Neural cell (in vitro differentiated cells): Measurements from ENCODE around the gene GSE1. TPM values are rescaled to one million over a fixed set of nuclear protein-coding genes. Genes with fewer than 3 reads are reported as not detected.
"Not testable (repeated sequence)": the region's sequence is repeated elsewhere in the genome, so short reads cannot be mapped to it uniquely, and the experiment has no call there.

Experiments used
- H2AFZ ChIP-seq: fragments of 200-600, 300-800 bp; sonication (generic), shearing (Covaris generic); 2 replicates; pipeline ENCODE4 v1.6.0; 2014; ENCODE audit warnings: low read depth, mild to moderate bottlenecking, antibody characterized with exemption, low read length, moderate library complexity
- H3F3A ChIP-seq: fragments of 200-600 bp; shearing (Covaris generic); 2 replicates; pipeline ENCODE4 v1.6.1; 2016; ENCODE audit warnings: mild to moderate bottlenecking, moderate library complexity, mixed read lengths, antibody characterized with exemption, low read length; ENCODE audit not compliant: insufficient read depth, poor library complexity, severe bottlenecking
- H3K27ac ChIP-seq: fragments of 200-600, 300-800 bp; sonication (generic), shearing (Covaris generic); 2 replicates; pipeline ENCODE4 v1.5.1; 2014; ENCODE audit warnings: mild to moderate bottlenecking, low read length, moderate library complexity
- H3K27me3 ChIP-seq: fragments of 300-800, 200-600 bp; sonication (generic), shearing (Covaris generic); 2 replicates; pipeline ENCODE4 v1.6.0; 2014; ENCODE audit warnings: mild to moderate bottlenecking, low read depth, low read length, moderate library complexity; ENCODE audit not compliant: insufficient read depth
- H3K36me3 ChIP-seq: fragments of 300-800, 200-600 bp; sonication (generic), shearing (Covaris generic); 2 replicates; pipeline ENCODE4 v1.5.1; 2014; ENCODE audit warnings: mild to moderate bottlenecking, antibody characterized with exemption, low read length, moderate library complexity; ENCODE audit not compliant: insufficient read depth
- H3K4me2 ChIP-seq: fragments of 300-800, 200-600 bp; sonication (generic), shearing (Covaris generic); 2 replicates; pipeline ENCODE4 v1.6.0; 2014; ENCODE audit warnings: mild to moderate bottlenecking, low read length
- H3K4me3 ChIP-seq: fragments of 300-800, 200-600 bp; sonication (generic), shearing (Covaris generic); 2 replicates; pipeline ENCODE4 v1.5.1; 2014; ENCODE audit warnings: mild to moderate bottlenecking, low read length, moderate library complexity
- H3K79me2 ChIP-seq: fragments of 200-600 bp; shearing (Covaris generic); replicated peaks from 2 replicates; pipeline ENCODE4 v1.6.0; 2014; ENCODE audit warnings: mild to moderate bottlenecking, low read length, moderate library complexity; ENCODE audit not compliant: insufficient read depth
- H3K9ac ChIP-seq: fragments of 300-800, 200-600 bp; sonication (generic), shearing (Covaris generic); 2 replicates; pipeline ENCODE4 v1.6.1; 2016; ENCODE audit warnings: mild to moderate bottlenecking, low read length, mixed read lengths
- H3K9me2 ChIP-seq: fragments of 200-600 bp; shearing (Covaris generic); 2 replicates; pipeline ENCODE4 v1.6.1; 2016; ENCODE audit warnings: mild to moderate bottlenecking, low read length, mixed read lengths; ENCODE audit not compliant: insufficient read depth
- H3K9me3 ChIP-seq: fragments of 200-600, 300-800 bp; sonication (generic), shearing (Covaris generic); 2 replicates; pipeline ENCODE4 v1.6.1; 2016; ENCODE audit warnings: mild to moderate bottlenecking, mixed run types, low read length, moderate library complexity, mixed read lengths
- H4K20me1 ChIP-seq: fragments of 200-600 bp; shearing (Covaris generic); 2 replicates; pipeline ENCODE4 v1.6.1; 2016; ENCODE audit warnings: mild to moderate bottlenecking, mixed run types; ENCODE audit not compliant: insufficient read depth
- CTCF ChIP-seq: fragments of 450-650 bp; IDR thresholded peaks from 2 replicates; pipeline ENCODE4 v1.5.1; 2014; ENCODE audit warnings: antibody characterized with exemption, mild to moderate bottlenecking, moderate library complexity; ENCODE audit not compliant: poor library complexity, severe bottlenecking
- EP300 ChIP-seq: fragments of 450-650 bp; conservative IDR thresholded peaks from 2 replicates; pipeline ENCODE4 v1.6.1; 2014; ENCODE audit warnings: antibody characterized with exemption, mild to moderate bottlenecking, moderate library complexity; ENCODE audit not compliant: poor library complexity, severe bottlenecking
- EZH2 ChIP-seq: fragments of 200-600, 300-800 bp; shearing (Covaris generic), sonication (generic); IDR thresholded peaks from 2 replicates; pipeline ENCODE4 v1.6.1; 2014; ENCODE audit warnings: antibody characterized with exemption, low read length, borderline replicate concordance, mild to moderate bottlenecking; ENCODE audit not compliant: insufficient read depth, poor library complexity, severe bottlenecking
- MXI1 ChIP-seq: fragments of 450-650 bp; conservative IDR thresholded peaks from 2 replicates; pipeline ENCODE4 v1.6.1; 2014; ENCODE audit warnings: antibody characterized with exemption, mild to moderate bottlenecking; ENCODE audit not compliant: poor library complexity, severe bottlenecking
- POLR2AphosphoS5 ChIP-seq: IDR thresholded peaks from 2 replicates; pipeline ENCODE4 v1.6.1; 2012
- RAD21 ChIP-seq: fragments of 450-650 bp; conservative IDR thresholded peaks from 2 replicates; pipeline ENCODE4 v1.6.1; 2014; ENCODE audit warnings: antibody characterized with exemption, mild to moderate bottlenecking, moderate library complexity
- REST ChIP-seq: IDR thresholded peaks from 2 replicates; pipeline ENCODE4 v1.6.1; 2012; ENCODE audit warnings: borderline replicate concordance
- SMC3 ChIP-seq: fragments of 450-650 bp; conservative IDR thresholded peaks from 2 replicates; pipeline ENCODE4 v1.6.1; 2014; ENCODE audit warnings: antibody characterized with exemption, mild to moderate bottlenecking, moderate library complexity; ENCODE audit not compliant: poor library complexity
- TAF1 ChIP-seq: IDR thresholded peaks from 2 replicates; pipeline ENCODE4 v1.6.1; 2012; ENCODE audit warnings: low read depth
- polyA plus RNA-seq: library from polyadenylated mRNA; depleted of rRNA; stranded (reverse); fragments of >200 nt; gene quantifications from 2 replicates; pipeline ENCODE4 v1.2.3, GENCODE V29; 2014

GSE1 gene
- polyA plus RNA-seq, 1 donor from 2014 or later, result 35.6 TPM

- H3K36me3 ChIP-seq, H3K4me3 ChIP-seq, H3K27me3 ChIP-seq, H3K9me2 ChIP-seq, H4K20me1 ChIP-seq, H3K4me2 ChIP-seq, H3K9ac ChIP-seq, H3F3A ChIP-seq, H3K9me3 ChIP-seq, H2AFZ ChIP-seq: not testable (repeated sequence)
- Histone ChIP-seq H3K79me2 (peaks cover 81% of the 10 kb centered on the region), H3K27ac (peak overlapping the region; percentile 55)
These were observed 20.8 kb upstream of the GSE1 start for GRCh38 chr16:85592277-85592676.

DNA sequence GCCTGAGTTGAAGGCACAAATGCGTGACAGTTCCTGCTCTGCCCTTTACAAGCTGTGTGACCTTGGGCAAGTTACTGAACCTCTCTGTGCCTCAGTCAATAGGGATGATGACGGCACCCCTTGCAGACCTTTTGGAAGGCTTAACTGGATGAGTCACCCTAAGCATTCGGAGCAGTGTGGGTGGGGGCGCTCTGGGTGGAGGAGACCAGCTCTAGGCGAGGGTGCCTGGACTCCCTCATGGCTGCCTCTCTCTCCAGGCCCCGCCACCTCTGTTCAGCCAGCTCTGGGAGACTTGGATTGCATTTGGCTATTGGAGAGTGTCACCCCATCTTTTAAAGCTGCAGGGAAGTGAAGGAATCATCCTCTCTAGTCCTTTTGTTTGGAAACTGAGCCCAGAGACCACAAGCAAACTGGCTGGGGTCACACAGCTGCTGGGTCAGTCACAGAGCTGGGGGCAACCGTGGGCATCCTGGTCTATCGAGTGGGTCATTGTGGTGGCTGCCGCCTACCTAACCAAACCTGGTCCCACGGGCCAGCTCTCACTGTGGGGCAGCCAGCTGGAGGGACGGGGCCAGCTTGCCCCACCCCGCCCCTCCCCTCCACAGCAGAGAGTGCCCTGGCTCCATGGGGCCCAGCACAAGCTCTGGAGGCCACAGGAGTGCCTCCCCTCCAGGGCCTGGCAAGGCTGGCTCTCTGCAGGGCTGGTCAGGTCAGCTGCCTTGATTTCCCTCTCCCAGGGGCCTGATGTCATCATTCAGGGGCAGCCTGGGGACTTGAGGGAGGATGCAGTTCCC, 20.2 kb upstream of the GSE1 start:
- Histone ChIP-seq H2AFZ (no peak overlapping the region), H3F3A (peaks cover 4% of the 10 kb centered on the region), H3K9ac (peak overlapping the region; percentile 52), H3K27me3 (no peaks in the 10 kb centered on the region), H3K36me3 (no peaks in the 10 kb centered on the region), H3K9me2 (no peaks in the 10 kb centered on the region), H3K79me2 (peaks cover 81% of the 10 kb centered on the region), H4K20me1 (no peaks in the 10 kb centered on the region), H3K27ac (peak overlapping the region; percentile 55), H3K9me3 (no peaks in the 10 kb centered on the region), H3K4me3 (peak overlapping the region; percentile 39), H3K4me2 (no peak overlapping the region)
- TF ChIP-seq REST (no peak), EZH2 (no peak), TAF1 (no peak), SMC3 (no peak), EP300 (no peak), CTCF (no peak), RAD21 (no peak), MXI1 (no peak), POLR2AphosphoS5 (no peak)
